Type B pancreatic cell (in vitro differentiated cells): Measurements from ENCODE around the gene LELP1. TPM values are rescaled to one million over a fixed set of nuclear protein-coding genes. Genes with fewer than 3 reads are reported as not detected.
"Not testable (repeated sequence)": the region's sequence is repeated elsewhere in the genome, so short reads cannot be mapped to it uniquely, and the experiment has no call there.

ENCODE experiments used
- DNase-seq: peaks from one replicate; pipeline ENCODE4 v3.0.0; 2021; ENCODE audit warnings: mixed read lengths; ENCODE audit not compliant: unreplicated experiment; ENCODE audit errors: extremely low spot score
- H3K27ac Mint-ChIP-seq: 2 replicates; pipeline ENCODE4 v1.8.0; 2021; ENCODE audit warnings: mild to moderate bottlenecking, mixed read lengths
- H3K27me3 Mint-ChIP-seq: 2 replicates; pipeline ENCODE4 v1.8.0; 2021; ENCODE audit warnings: mixed read lengths
- H3K36me3 Mint-ChIP-seq: 2 replicates; pipeline ENCODE4 v1.8.0; 2021; ENCODE audit warnings: mixed read lengths
- H3K4me1 Mint-ChIP-seq: one replicate; pipeline ENCODE4 v1.8.0; 2021; ENCODE audit warnings: mixed read lengths; ENCODE audit not compliant: unreplicated experiment
- H3K4me3 Mint-ChIP-seq: 2 replicates; pipeline ENCODE4 v1.8.0; 2021; ENCODE audit warnings: mild to moderate bottlenecking, mixed read lengths
- H3K9me3 Mint-ChIP-seq: 2 replicates; pipeline ENCODE4 v1.8.0; 2021; ENCODE audit warnings: mixed read lengths
- long read RNA-seq: library from polyadenylated mRNA; unstranded; transcript quantifications from one replicate; pipeline ENCODE4 v2.0.0, GENCODE V29; 2020
- total RNA-seq: library from RNA; stranded (reverse); gene quantifications from 2 replicates; pipeline ENCODE4 v1.2.1, GENCODE V29; 2021; ENCODE audit warnings: low replicate concordance
- TF ChIP-seq, protein P1 (sequence below): fragments of 200-600 bp; sonication (generic); conservative IDR thresholded peaks from 2 replicates; pipeline ENCODE4 v1.5.0; 2021; ENCODE audit warnings: antibody characterized with exemption, mild to moderate bottlenecking

Gene LELP1
- not detected in 2 replicates for total RNA-seq
- long read RNA-seq: 0 reads

DNA sequence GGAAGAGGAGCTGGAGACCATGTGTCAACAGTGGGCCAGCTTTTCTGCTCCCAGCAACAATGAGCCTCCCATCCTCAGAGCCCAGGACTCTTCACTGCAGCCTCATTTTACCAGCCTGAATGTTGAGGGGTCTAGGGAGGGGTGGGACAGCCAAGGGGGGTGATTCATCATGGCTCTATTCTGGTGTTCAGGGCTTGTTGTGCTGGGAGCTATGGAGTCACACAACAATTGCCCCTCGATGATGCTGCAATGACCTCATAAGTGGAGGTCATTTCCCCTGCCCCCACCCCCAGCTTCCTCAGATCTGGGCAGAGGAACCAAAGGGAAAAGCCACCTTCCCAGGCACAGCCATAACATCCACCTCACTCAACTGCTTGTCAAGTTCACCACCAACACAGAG, at the start of gene LELP1:
Gene LELP1, plus strand, starts transcription at position 301 of the 400 bp plus-strand sequence. CDS start 1,278 bp downstream, outside the sequence.
- DNase-seq: no peak
- Mint-ChIP-seq H3K27ac (no peak within 1 kb of the TSS), H3K4me1 (no peaks in the 10 kb centered on the region), H3K9me3 (no peaks in the 10 kb centered on the region), H3K36me3 (no peaks in the 10 kb centered on the region), H3K4me3 (no peak within 1 kb of the TSS), H3K27me3 (peaks cover 25% of the 10 kb centered on the region)
- TF ChIP-seq, protein P1, sequence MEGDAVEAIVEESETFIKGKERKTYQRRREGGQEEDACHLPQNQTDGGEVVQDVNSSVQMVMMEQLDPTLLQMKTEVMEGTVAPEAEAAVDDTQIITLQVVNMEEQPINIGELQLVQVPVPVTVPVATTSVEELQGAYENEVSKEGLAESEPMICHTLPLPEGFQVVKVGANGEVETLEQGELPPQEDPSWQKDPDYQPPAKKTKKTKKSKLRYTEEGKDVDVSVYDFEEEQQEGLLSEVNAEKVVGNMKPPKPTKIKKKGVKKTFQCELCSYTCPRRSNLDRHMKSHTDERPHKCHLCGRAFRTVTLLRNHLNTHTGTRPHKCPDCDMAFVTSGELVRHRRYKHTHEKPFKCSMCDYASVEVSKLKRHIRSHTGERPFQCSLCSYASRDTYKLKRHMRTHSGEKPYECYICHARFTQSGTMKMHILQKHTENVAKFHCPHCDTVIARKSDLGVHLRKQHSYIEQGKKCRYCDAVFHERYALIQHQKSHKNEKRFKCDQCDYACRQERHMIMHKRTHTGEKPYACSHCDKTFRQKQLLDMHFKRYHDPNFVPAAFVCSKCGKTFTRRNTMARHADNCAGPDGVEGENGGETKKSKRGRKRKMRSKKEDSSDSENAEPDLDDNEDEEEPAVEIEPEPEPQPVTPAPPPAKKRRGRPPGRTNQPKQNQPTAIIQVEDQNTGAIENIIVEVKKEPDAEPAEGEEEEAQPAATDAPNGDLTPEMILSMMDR: no peak

DNA sequence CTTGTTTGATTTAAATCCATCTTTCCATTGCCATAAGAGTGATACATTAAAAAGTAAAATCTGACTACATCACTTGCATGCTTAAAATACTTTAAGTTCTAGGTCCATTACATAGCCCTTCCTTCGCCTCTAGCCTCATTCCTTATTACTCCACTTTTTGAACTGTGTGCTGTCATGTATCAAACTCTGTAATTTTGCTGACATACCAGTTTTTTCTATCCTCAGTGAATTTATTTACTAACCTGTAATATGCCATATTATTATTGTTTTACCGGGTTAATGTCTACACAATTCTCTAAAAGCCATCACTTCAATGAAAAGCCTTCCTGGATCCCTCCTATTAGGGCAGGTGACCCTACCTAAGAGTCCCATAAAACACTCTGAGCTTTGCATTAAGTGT, 47.7 kb upstream of the LELP1 start:
- no peak overlapping the region for H3K4me3 Mint-ChIP-seq
- DNase-seq: no peak
- peaks cover 3% of the 10 kb centered on the region for H3K27me3 Mint-ChIP-seq
- peak overlapping the region; percentile 20 for H3K27ac Mint-ChIP-seq
- no peaks in the 10 kb centered on the region for H3K36me3 Mint-ChIP-seq
- H3K9me3 Mint-ChIP-seq: peaks cover 5% of the 10 kb centered on the region
- no peaks in the 10 kb centered on the region for H3K4me1 Mint-ChIP-seq
- TF ChIP-seq, protein P1: no peak

DNA sequence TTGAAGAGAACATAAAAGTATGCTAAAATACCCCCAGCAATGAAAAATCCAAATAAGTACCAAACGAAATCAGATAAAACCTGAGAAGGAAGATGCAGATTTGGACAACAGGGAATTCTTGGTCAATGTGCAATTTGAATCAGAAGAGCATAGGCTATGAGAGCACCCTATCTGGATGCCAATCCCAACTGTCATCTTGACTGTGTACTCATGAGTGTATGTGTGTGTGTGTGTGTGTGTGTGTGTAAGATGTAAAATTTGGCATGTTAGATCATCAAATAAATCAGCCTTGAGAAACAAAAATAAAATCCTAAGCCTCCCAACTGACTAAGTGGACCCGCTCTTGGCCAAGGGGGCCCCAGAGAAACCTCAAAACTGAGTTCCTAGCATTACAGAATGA, 34.5 kb upstream of the LELP1 start:
- H3K9me3 Mint-ChIP-seq: no peaks in the 10 kb centered on the region
- H3K4me3 Mint-ChIP-seq: no peak overlapping the region
- H3K4me1 Mint-ChIP-seq: no peaks in the 10 kb centered on the region
- H3K27ac Mint-ChIP-seq: no peak overlapping the region
- TF ChIP-seq, protein P1: no peak
- H3K36me3 Mint-ChIP-seq: no peaks in the 10 kb centered on the region
- peaks cover 5% of the 10 kb centered on the region for H3K27me3 Mint-ChIP-seq
- no peak for DNase-seq

DNA sequence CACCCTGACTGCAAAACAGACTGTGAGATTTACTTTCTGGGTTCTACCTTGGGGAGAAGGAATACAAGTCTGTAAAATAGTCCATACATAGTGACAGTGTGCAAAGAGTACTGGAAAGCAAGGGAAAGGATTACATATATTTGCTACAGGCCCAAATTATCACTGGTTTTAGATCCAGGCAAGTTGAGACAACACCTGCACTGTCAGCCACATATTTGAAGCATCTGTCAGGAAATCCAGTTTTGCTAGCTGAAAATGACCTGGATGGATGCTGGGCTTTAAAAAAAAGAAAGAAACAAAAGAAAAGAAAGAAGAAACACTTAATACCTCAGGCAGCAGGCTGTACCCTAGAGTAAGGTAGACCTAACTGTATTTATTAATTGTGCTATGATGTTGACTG, 28.6 kb upstream of the LELP1 start:
- DNase-seq: no peak
- H3K4me3 Mint-ChIP-seq: peak overlapping the region; percentile 16
- peaks cover 4% of the 10 kb centered on the region for H3K27me3 Mint-ChIP-seq
- TF ChIP-seq, protein P1: no peak
- peak overlapping the region; percentile 73 for H3K27ac Mint-ChIP-seq
- no peaks in the 10 kb centered on the region for H3K4me1 Mint-ChIP-seq
- no peaks in the 10 kb centered on the region for H3K36me3 Mint-ChIP-seq
- no peaks in the 10 kb centered on the region for H3K9me3 Mint-ChIP-seq

DNA sequence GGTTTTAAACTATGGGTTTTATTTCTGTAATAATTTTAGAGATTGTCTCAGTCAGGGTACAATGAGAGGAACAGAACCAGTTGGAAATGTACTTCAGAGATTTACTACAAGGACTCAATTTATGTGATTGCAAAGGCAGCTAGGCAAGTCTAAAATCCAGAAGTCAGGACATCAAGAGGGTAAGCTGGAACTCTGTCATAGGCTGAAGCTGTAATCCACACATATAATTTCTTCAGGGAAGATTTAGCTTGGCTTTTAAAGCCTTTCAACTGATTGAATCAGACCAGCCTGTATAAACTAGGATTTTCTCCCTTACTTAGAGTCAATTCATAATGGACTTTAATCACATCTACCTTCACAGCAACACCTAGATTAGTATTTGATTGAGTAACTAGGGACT, 24.3 kb upstream of the LELP1 start:
- Mint-ChIP-seq H3K9me3 (no peaks in the 10 kb centered on the region), H3K27ac (no peak overlapping the region), H3K4me3 (no peak overlapping the region), H3K36me3 (no peaks in the 10 kb centered on the region), H3K27me3 (peaks cover 3% of the 10 kb centered on the region), H3K4me1 (no peaks in the 10 kb centered on the region)
- TF ChIP-seq, protein P1: no peak
- no peak for DNase-seq

DNA sequence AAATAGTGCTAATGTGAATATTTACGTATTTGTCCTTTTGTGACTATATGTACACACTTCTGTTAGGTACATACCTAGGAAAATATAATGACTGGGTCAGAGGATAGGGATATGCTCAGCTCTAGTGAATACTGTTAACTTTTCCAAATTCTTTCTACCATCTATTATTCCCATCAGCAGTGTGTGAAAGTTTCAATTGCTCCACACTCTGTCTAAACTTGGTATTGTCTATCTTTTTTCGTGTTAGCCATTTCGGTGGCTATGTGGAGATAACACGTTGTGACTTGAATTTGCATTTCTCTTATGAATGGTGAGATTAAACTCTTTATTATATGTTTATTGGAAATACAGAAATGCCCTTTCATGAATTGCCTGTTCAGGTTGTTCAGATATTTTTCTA, 22.7 kb upstream of the LELP1 start:
- Mint-ChIP-seq H3K27ac (no peak overlapping the region), H3K4me3 (no peak overlapping the region), H3K9me3 (no peaks in the 10 kb centered on the region), H3K36me3 (no peaks in the 10 kb centered on the region), H3K27me3 (peaks cover 3% of the 10 kb centered on the region), H3K4me1 (no peaks in the 10 kb centered on the region)
- no peak for DNase-seq
- TF ChIP-seq, protein P1: no peak

DNA sequence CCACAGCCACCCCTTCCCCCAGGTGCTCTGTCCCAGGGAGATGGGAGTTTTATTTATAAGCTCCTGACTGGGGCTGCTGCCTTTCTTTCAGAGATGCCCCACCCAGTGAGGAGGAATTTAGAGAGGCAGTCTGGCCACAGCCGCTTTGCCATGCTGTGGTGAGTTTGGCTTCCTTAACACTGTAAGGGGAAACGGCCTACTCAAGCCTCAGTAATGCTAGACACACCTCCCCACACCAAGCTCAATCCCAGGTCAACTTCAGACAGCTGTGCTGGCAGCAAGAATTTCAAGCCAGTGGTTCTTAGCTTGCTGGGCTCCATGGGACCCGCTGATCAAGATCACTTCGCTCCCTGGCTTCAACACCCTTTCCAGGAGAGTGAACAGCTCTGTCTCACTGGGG, 14.9 kb upstream of the LELP1 start:
- not testable (repeated sequence) for H3K4me3 Mint-ChIP-seq, H3K27ac Mint-ChIP-seq, H3K27me3 Mint-ChIP-seq, H3K36me3 Mint-ChIP-seq, H3K9me3 Mint-ChIP-seq, DNase-seq, H3K4me1 Mint-ChIP-seq
